Endometrial microvascular endothelial cells (primary cell): ENCODE measurements around the gene CAMSAP1. TPM values are rescaled to one million over a fixed set of nuclear protein-coding genes. Genes with fewer than 3 reads are reported as not detected.
"Not testable (repeated sequence)": the region's sequence is repeated elsewhere in the genome, so short reads cannot be mapped to it uniquely, and the experiment has no call there.

Source experiments
- in situ Hi-C: cut with HindIII; loops from 2 replicates; pipeline ENCODE4 v1.10.0; 2017; ENCODE audit warnings: low sequenced_read_pairs, low pct_unique_long_range_greater_than_20kb; ENCODE audit errors: inconsistent ontology term
- total RNA-seq: library from RNA; depleted of rRNA; stranded (reverse); fragments of >200 nt; gene quantifications from one replicate; pipeline ENCODE4 v1.2.3, GENCODE V29; 2015; ENCODE audit errors: inconsistent ontology term

The CAMSAP1 gene, protein sequence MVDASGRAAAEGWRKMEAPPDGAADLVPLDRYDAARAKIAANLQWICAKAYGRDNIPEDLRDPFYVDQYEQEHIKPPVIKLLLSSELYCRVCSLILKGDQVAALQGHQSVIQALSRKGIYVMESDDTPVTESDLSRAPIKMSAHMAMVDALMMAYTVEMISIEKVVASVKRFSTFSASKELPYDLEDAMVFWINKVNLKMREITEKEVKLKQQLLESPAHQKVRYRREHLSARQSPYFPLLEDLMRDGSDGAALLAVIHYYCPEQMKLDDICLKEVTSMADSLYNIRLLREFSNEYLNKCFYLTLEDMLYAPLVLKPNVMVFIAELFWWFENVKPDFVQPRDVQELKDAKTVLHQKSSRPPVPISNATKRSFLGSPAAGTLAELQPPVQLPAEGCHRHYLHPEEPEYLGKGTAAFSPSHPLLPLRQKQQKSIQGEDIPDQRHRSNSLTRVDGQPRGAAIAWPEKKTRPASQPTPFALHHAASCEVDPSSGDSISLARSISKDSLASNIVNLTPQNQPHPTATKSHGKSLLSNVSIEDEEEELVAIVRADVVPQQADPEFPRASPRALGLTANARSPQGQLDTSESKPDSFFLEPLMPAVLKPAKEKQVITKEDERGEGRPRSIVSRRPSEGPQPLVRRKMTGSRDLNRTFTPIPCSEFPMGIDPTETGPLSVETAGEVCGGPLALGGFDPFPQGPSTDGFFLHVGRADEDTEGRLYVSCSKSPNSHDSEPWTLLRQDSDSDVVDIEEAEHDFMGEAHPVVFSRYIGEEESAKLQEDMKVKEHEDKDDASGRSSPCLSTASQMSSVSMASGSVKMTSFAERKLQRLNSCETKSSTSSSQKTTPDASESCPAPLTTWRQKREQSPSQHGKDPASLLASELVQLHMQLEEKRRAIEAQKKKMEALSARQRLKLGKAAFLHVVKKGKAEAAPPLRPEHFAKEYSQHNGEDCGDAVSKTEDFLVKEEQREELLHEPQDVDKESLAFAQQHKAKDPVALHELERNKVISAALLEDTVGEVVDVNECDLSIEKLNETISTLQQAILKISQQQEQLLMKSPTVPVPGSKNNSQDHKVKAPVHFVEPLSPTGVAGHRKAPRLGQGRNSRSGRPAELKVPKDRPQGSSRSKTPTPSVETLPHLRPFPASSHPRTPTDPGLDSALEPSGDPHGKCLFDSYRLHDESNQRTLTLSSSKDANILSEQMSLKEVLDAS (N-terminal part only)
- total RNA-seq: 19.1 TPM

- in situ Hi-C loops: no loop called here
Measured at GRCh38 chr9:135907431-135908092, at the start of gene CAMSAP1. Gene CAMSAP1 (minus strand): TSS chr9:135907546. CDS start chr9:135907159, 387 bp downstream.

DNA sequence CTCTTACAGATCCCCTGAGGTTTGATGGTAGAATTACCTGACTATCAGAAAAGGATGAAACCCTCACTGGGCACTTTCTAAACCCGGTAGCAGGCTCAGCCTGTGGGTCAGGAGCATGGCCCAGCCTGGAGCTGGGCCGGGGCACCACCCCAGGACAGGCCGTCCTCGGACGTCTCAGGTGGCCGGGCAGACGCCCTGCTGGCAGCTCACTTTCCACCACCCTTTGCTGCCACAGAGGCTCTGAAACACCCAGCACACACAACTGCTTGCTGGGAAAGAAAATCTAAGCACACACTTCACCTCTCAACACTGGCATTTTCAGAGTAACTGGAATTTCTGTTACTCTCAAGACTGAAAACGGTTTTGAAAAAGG lies 49.4 kb upstream of the CAMSAP1 start:
- in situ Hi-C loops: no loop called here

GRCh38 chr9:135955934-135956801 lies 48.8 kb upstream of the CAMSAP1 start:
- in situ Hi-C loops: no loop called here

- in situ Hi-C loops: no loop called here
Measured at GRCh38 chr9:135952664-135953206, 45.4 kb upstream of the CAMSAP1 start.

- in situ Hi-C loops: no loop called here
Measured at GRCh38 chr9:135951889-135952663, 44.7 kb upstream of the CAMSAP1 start.

GRCh38 chr9:135951310-135951709 lies 44.0 kb upstream of the CAMSAP1 start:
- in situ Hi-C loops: not testable (repeated sequence)

DNA sequence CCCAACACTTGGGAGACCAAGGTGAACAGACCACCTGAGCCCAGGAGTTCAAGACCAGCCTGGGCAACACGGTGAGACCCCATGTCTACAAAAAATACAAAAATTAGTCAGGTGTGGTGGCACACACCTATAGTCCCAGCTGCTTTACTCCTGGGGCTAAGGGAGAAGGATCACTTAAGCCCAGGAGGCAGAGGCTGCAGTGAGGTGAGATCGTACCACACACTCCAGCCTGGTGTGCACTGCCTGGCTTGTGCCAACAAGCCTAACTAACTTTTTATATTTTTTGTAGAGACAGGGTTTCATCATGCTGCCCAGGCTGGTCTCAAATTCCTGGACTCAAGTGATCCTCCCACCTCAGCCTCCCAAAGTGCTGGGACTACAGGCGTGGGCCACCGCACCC lies 43.5 kb upstream of the CAMSAP1 start:
- in situ Hi-C loops: not testable (repeated sequence)

GRCh38 chr9:135950135-135950682 lies 42.9 kb upstream of the CAMSAP1 start:
- in situ Hi-C loops: no loop called here

GRCh38 chr9:135949501-135950134 lies 42.3 kb upstream of the CAMSAP1 start:
- in situ Hi-C loops: no loop called here

DNA sequence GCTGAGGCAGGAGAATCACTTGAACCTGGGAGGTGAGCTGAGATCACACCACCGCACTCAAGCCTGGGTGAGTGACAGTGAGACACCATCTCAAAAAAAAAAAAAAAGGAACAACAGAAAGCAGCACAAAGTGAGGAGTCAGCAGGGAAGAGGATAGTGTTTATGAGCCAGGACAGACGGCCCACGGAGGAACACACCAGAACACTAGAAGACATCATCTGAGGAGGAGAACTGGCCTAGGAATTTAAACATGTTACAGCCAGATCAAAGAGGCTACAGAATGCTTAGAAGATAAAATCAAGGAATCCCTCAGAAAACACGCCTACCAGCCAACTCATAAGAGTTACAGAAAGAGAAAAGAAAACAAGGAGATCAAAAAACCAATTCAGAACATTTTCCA lies 41.6 kb upstream of the CAMSAP1 start:
- in situ Hi-C loops: no loop called here

DNA sequence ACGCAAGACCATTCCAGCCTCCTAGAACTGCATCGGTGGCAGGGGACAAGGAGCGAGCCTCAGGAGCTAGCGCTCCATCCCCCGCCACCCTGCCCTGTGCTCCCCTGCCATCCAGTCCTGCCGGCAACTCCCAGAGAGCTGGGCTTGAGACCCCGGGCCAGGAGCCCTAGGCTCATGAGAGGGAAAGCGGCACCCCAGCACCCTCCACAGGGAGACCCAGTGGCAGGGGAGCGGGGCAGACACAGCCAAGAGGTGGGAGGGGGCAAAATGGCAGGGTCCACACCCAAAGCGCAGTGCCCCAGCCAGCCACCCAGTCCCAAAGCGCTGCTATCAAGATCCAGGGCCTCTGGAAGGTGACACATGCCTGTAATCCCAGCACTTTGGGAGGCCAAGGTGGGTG lies 41.1 kb upstream of the CAMSAP1 start:
- in situ Hi-C loops: no loop called here

DNA sequence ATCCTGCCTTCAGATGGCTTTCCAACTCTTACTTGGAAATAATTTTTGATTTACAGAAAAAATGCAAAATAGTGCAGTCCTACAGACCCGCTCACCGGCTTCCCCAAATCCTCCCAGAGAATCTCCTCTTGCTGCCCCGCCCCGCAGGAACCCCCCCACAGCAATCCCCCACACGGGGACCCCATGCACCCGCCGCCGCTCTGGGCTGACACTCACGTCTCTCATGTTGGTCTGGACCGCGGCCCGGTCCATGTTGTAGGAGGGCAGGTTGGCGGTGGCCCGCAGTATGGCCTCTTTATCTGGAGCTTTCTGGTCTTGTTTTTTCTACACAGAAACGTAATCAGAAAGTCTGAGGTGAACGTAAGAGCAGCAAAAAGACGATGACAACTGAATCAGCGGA lies 40.2 kb upstream of the CAMSAP1 start:
- in situ Hi-C loops: no loop called here

DNA sequence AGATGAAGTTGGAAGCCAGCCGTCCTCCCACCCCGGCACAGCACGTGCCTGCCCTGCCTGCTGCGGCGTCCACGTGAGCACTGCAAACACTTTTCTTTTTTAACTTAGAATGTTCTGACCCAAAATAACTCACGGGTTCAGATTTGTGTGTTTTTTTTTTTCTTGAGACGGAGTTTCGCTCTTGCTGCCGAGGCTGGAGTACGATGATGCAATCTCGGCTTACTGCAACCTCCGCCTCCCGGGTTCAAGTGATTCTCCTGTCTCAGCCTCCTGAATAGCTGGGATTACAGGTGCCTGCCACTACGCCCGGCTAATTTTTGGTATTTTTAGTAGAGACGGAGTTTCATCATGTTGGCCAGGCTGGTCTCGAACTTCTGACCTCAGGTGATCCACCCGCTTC lies 39.8 kb upstream of the CAMSAP1 start:
- in situ Hi-C loops: not testable (repeated sequence)

- in situ Hi-C loops: no loop called here
Measured at GRCh38 chr9:135946392-135946994, 39.1 kb upstream of the CAMSAP1 start.

GRCh38 chr9:135945969-135946368 lies 38.6 kb upstream of the CAMSAP1 start:
- in situ Hi-C loops: no loop called here
